PFSK-1 (cell line): Measurements from ENCODE around the gene RDH13.

Experiments used
- FOXP2 ChIP-seq: optimal IDR thresholded peaks from 2 replicates; pipeline ENCODE3; 2011; ENCODE audit warnings: borderline replicate concordance, control low read depth, inconsistent platforms; ENCODE audit not compliant: insufficient read depth; ENCODE audit errors: extremely low read length, extremely low read depth
- POLR2AphosphoS5 ChIP-seq: IDR thresholded peaks from 2 replicates; pipeline ENCODE4 v1.6.1; 2012; ENCODE audit warnings: low read depth, mild to moderate bottlenecking, control low read depth, low read length, moderate library complexity
- REST ChIP-seq, 2 experiments: IDR thresholded peaks; 2 replicates each; pipeline versions ENCODE4 v1.6.1 to v1.8.0; 2011 to 2012; ENCODE audit warnings: low read depth in 2 of 2, low read length in 2 of 2, control low read depth in 1 of 2, inconsistent platforms in 1 of 2, mild to moderate bottlenecking in 1 of 2, moderate library complexity in 1 of 2; ENCODE audit not compliant: insufficient read depth in 1 of 2
- SIN3A ChIP-seq: IDR thresholded peaks from 2 replicates; pipeline ENCODE4 v1.6.1; 2012; ENCODE audit warnings: mild to moderate bottlenecking, low read length, moderate library complexity, borderline replicate concordance; ENCODE audit not compliant: insufficient read depth
- TAF1 ChIP-seq: IDR thresholded peaks from 2 replicates; pipeline ENCODE4 v1.6.1; 2012; ENCODE audit warnings: low read length, control low read depth, borderline replicate concordance; ENCODE audit not compliant: insufficient read depth

RDH13 gene

GRCh38 chr19:55050749-55051532 lies 12.0 kb downstream of the RDH13 start:
- no peak for TF ChIP-seq POLR2AphosphoS5
- TF ChIP-seq SIN3A: no peak
- no peak for TF ChIP-seq REST (IDR thresholded peaks at IDR 0.05; ENCODE audit: insufficient read depth in 1 of 2, low read depth in 2 of 2, low read length in 2 of 2)
- TF ChIP-seq TAF1: no peak
- no peak for TF ChIP-seq FOXP2

DNA sequence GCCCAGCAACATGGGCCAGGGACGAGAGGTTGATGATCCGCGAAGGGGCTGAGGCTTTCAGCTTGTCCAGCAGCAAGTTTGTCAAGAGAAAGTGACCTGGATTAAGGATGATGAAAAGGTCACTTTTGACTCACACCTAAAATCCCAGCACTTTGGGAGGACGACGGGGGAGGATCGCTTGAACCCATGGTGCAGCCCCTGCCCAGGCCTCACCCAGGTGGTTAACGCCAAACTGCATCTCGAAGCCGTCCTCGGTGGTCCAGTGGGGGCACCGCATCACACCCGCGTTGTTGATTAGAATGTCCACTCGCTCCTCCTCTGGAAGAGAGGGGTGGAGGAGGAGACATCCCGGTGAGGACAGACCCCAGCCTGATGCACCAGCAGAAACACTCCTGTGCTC lies 14.5 kb downstream of the RDH13 start:
- no peak for TF ChIP-seq SIN3A
- no peak for TF ChIP-seq TAF1
- no peak for TF ChIP-seq POLR2AphosphoS5
- TF ChIP-seq REST (IDR thresholded peaks at IDR 0.05; ENCODE audit: insufficient read depth in 1 of 2, low read depth in 2 of 2, low read length in 2 of 2): no peak
- TF ChIP-seq FOXP2: no peak

DNA sequence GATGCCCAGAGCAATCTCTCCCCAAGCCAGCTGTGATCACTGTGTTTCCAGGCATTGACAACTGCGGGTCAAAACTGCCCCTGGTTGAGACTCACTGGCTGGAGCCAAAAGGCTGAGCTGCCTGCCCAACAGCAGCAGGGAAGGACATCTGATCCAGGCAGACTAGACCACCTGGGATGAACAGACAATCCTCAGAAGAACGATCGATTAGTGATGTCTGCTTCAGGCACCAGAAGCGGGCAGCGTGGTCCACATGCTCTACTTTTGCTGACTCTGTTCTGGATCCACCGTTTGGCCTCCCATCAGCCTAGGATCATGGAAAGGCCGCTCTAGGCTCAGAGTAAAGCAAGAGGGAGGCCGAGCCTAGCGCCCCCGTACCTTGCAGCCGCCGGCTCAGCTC lies 15.0 kb downstream of the RDH13 start:
- TF ChIP-seq POLR2AphosphoS5 (no peak), REST (IDR thresholded peaks at IDR 0.05; ENCODE audit: insufficient read depth in 1 of 2, low read depth in 2 of 2, low read length in 2 of 2) (no peak), FOXP2 (no peak), SIN3A (no peak), TAF1 (no peak)

DNA sequence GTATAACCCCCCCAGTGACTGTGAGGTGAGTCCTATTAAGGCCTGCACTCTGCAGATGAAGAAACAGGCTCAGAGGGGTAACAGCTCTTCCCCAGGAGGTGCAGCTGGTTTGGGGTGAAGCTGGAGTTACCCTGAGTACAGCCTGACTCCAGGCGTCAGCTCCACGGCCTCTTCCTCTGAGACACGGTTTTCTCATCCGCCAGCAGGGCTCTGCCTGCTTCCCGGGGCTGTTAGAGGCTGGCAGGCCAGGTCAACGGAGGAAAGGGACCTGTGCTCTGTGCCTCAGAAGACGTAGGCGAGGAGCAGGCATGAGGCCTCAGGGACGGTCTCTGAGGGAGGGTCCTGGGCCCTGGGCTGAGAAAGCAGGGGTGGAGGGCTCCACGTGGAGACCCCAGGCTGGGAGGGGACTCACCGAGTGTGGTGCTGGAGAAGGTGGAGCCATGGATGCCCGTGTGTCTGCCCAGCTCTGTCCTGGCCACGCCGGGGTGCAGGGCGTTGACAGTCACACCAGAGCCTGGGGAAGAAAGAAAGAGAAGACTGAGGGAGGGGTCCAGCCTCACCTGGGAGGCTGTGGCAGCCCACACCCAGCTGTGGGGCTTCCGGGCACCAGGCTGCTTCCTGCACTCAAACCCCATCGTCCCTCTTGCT lies 15.8 kb downstream of the RDH13 start:
- no peak for TF ChIP-seq FOXP2
- no peak for TF ChIP-seq POLR2AphosphoS5
- no peak for TF ChIP-seq REST (IDR thresholded peaks at IDR 0.05; ENCODE audit: insufficient read depth in 1 of 2, low read depth in 2 of 2, low read length in 2 of 2)
- no peak for TF ChIP-seq SIN3A
- TF ChIP-seq TAF1: no peak
